ENCODE data around the gene PRDM4. TPM values are rescaled to one million over a fixed set of nuclear protein-coding genes. Genes with fewer than 3 reads are reported as not detected.

Gene PRDM4
- total and polyA plus RNA-seq, 2 donors (not counting 3 experiments of a cell fraction or from before 2014, with no cell fraction given): 25.6 to 36.8 TPM

DNA sequence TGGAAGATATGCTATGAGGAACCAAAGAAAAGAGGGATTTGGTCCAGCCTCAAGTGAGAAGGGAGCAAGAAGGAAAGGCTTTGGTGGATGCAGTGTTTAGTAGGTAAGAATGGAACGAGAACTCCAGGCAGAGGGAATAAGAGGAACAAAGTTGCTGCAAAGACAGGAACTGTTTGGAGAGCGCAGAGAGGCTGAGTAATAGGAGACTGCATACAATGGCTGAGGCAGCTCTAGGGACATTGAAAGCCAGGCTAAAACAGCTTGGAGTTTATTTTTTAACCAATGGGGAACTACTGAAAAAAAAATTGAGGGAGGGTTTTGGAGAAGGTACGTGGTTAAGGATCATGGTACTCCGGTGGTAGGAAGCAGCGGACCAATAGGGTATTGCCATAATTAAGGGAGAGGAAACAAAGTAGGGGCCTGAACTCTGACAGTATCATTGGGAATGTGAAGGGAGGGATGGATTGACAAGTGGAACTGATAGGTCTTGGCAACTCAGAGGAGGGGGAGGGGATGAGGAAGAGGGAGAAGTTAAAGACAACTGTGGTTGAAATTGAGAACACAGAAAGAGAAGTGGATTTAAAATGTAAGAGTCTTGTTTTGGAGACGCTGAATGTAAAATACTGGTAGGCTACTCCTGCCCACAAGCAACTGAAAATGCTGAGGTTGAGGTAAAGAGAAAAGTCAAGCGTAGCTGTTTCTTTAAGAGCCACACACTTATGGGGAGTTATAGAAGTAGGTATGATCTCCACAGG lies 18.3 kb upstream of the PRDM4 start:
- no peak for FAIRE-seq
- H3K4me2 ChIP-seq (ENCODE audit: insufficient read depth, low read length): no peak overlapping the region
- POLR2A ChIA-PET: no interaction called here
- no peak overlapping the region for H3K27ac ChIP-seq (ENCODE audit: insufficient read depth, low read depth, low read length)
- H3K4me1 ChIP-seq (ENCODE audit: control insufficient read depth, extremely low read depth, insufficient read depth, low read length): no peaks in the 10 kb centered on the region
- peaks cover 11 to 29% of the 10 kb centered on the region in 2 experiments for H3K27me3 ChIP-seq (ENCODE audit: control insufficient read depth in 2 of 2, insufficient read depth in 2 of 2, low read length in 2 of 2)
- H3K9me3 ChIP-seq (replicated peaks; ENCODE audit: control insufficient read depth, insufficient read depth, low read length): no peaks in the 10 kb centered on the region
- TF ChIP-seq POLR2AphosphoS5 (IDR thresholded peaks at IDR 0.05; ENCODE audit: insufficient read depth, low read depth, low read length) (no peak), MYC (IDR thresholded peaks at IDR 0.05; ENCODE audit: low read depth, low read length) (no peak), FOS (IDR thresholded peaks at IDR 0.05; ENCODE audit: borderline replicate concordance, insufficient read depth, low read length) (no peak), JUN (IDR thresholded peaks at IDR 0.05; ENCODE audit: borderline replicate concordance, insufficient read depth, insufficient read length, low read depth) (no peak), EZH2 (IDR thresholded peaks at IDR 0.05; ENCODE audit: borderline replicate concordance, low read depth, low read length, severe bottlenecking) (no peak), POLR2A (IDR thresholded peaks at IDR 0.05; ENCODE audit: low read depth, low read length) (no peak), GATA2 (IDR thresholded peaks at IDR 0.05; ENCODE audit: insufficient read depth, insufficient read length, low read depth, low read length) (no peak)
- TF ChIP-seq, protein P1, sequence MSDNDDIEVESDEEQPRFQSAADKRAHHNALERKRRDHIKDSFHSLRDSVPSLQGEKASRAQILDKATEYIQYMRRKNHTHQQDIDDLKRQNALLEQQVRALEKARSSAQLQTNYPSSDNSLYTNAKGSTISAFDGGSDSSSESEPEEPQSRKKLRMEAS (IDR thresholded peaks at IDR 0.05; ENCODE audit: insufficient read depth, insufficient read length): no peak
- TF ChIP-seq, protein P2, sequence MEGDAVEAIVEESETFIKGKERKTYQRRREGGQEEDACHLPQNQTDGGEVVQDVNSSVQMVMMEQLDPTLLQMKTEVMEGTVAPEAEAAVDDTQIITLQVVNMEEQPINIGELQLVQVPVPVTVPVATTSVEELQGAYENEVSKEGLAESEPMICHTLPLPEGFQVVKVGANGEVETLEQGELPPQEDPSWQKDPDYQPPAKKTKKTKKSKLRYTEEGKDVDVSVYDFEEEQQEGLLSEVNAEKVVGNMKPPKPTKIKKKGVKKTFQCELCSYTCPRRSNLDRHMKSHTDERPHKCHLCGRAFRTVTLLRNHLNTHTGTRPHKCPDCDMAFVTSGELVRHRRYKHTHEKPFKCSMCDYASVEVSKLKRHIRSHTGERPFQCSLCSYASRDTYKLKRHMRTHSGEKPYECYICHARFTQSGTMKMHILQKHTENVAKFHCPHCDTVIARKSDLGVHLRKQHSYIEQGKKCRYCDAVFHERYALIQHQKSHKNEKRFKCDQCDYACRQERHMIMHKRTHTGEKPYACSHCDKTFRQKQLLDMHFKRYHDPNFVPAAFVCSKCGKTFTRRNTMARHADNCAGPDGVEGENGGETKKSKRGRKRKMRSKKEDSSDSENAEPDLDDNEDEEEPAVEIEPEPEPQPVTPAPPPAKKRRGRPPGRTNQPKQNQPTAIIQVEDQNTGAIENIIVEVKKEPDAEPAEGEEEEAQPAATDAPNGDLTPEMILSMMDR (IDR thresholded peaks at IDR 0.05; ENCODE audit: extremely low read depth in 1 of 2, insufficient read depth in 1 of 2, low read depth in 1 of 2, low read length in 2 of 2): no peak
- no TSS peak for BruUV-seq (replicated peaks)
- no peaks in the 10 kb centered on the region for H3K36me3 ChIP-seq (ENCODE audit: control insufficient read depth in 2 of 2, extremely low read depth in 1 of 2, insufficient read depth in 2 of 2, low read length in 2 of 2)
- H3K4me3 ChIP-seq (replicated peaks in 1 of 3; ENCODE audit: insufficient read depth in 1 of 3, low read depth in 1 of 3, low read length in 3 of 3): no peak overlapping the region
- H3K79me2 ChIP-seq (ENCODE audit: control insufficient read depth, insufficient read depth, low read length): no peaks in the 10 kb centered on the region
- no peaks in the 10 kb centered on the region for H3K9me1 ChIP-seq (replicated peaks; ENCODE audit: control insufficient read depth, extremely low read depth, insufficient read depth, low read length)
- H3K9ac ChIP-seq (replicated peaks; ENCODE audit: extremely low read depth, insufficient read depth, low read length): no peak overlapping the region
- CTCF ChIA-PET: no interaction called here
- dilution Hi-C loops (cut with MboI; ENCODE audit: extremely low pct_ligation_motif_present, low sequenced_read_pairs) (no loop called here), intact Hi-C loops (cut with micrococcal nuclease) (no loop called here)
- DNase-seq (ENCODE audit: low read depth, low spot score): no peak
- H4K20me1 ChIP-seq (replicated peaks; ENCODE audit: control insufficient read depth, extremely low read depth, insufficient read depth, low read length): peaks cover 2% of the 10 kb centered on the region
- no peak overlapping the region for H2AFZ ChIP-seq (ENCODE audit: low read depth, low read length)
